Measurements from ENCODE around the gene GMDS.

GMDS gene

GRCh38 chr6:2245103-2245876, at the start of gene GMDS:
Gene GMDS (minus strand): TSS chr6:2245605.
- DNase-seq: peak; percentile 86

GRCh38 chr6:2285510-2285909, 40.1 kb upstream of the GMDS start:
- no peak for DNase-seq

- DNase-seq: no peak
Measured at GRCh38 chr6:2275892-2276242, 30.5 kb upstream of the GMDS start.

- DNase-seq: no peak
Measured at GRCh38 chr6:2274981-2275891, 29.8 kb upstream of the GMDS start.

GRCh38 chr6:2272696-2273095, 27.3 kb upstream of the GMDS start:
- DNase-seq: no peak

GRCh38 chr6:2270054-2270453, 24.6 kb upstream of the GMDS start:
- DNase-seq: no peak

- no peak for DNase-seq
Measured at GRCh38 chr6:2266841-2267240, 21.4 kb upstream of the GMDS start.

GRCh38 chr6:2266031-2266795, 20.8 kb upstream of the GMDS start:
- no peak for DNase-seq

GRCh38 chr6:2264932-2265331, 19.5 kb upstream of the GMDS start:
- DNase-seq: no peak

GRCh38 chr6:2263896-2264295, 18.5 kb upstream of the GMDS start:
- DNase-seq: no peak

GRCh38 chr6:2259574-2259973, 14.2 kb upstream of the GMDS start:
- DNase-seq: no peak

GRCh38 chr6:2259002-2259494, 13.6 kb upstream of the GMDS start:
- DNase-seq: no peak

- DNase-seq: no peak
Measured at GRCh38 chr6:2258112-2258511, 12.7 kb upstream of the GMDS start.

GRCh38 chr6:2257363-2257762, 12.0 kb upstream of the GMDS start:
- no peak for DNase-seq

- no peak for DNase-seq
Measured at GRCh38 chr6:2254747-2255146, 9.3 kb upstream of the GMDS start.

- no peak for DNase-seq
Measured at GRCh38 chr6:2249126-2249525, 3.7 kb upstream of the GMDS start.

GRCh38 chr6:2247664-2248063, 2.3 kb upstream of the GMDS start:
- no peak for DNase-seq

GRCh38 chr6:2245877-2246863, 765 bp upstream of the GMDS start:
- peak; percentile 24 for DNase-seq

GRCh38 chr6:2244261-2245102, 923 bp downstream of the GMDS start:
- no peak for DNase-seq

- no peak for DNase-seq
Measured at GRCh38 chr6:2242311-2242710, 3.1 kb downstream of the GMDS start.

GRCh38 chr6:2240961-2241360, 4.4 kb downstream of the GMDS start:
- no peak for DNase-seq
